ENCODE measurements around the gene ZBED2.

DNA sequence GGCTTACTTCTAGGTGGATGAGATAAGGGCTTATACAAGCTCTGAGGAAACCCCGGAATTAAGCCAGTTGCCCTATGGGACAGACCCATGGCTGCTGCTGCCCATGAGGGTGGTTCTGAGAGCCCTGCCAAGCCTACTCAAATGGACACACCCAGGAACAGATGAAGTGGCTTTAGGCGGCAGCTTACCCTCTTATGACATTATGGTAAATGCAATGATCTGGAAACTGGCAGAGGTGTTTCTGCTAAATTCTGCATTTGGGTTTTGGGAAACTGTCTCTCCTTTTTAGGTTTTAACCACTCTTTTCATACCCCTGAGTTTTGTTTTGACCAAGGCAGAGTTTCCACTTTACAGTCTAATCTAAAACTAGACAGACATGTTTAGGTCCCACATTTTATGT is 9.0 kb upstream of the ZBED2 start:
- TF ChIP-seq, protein P1, sequence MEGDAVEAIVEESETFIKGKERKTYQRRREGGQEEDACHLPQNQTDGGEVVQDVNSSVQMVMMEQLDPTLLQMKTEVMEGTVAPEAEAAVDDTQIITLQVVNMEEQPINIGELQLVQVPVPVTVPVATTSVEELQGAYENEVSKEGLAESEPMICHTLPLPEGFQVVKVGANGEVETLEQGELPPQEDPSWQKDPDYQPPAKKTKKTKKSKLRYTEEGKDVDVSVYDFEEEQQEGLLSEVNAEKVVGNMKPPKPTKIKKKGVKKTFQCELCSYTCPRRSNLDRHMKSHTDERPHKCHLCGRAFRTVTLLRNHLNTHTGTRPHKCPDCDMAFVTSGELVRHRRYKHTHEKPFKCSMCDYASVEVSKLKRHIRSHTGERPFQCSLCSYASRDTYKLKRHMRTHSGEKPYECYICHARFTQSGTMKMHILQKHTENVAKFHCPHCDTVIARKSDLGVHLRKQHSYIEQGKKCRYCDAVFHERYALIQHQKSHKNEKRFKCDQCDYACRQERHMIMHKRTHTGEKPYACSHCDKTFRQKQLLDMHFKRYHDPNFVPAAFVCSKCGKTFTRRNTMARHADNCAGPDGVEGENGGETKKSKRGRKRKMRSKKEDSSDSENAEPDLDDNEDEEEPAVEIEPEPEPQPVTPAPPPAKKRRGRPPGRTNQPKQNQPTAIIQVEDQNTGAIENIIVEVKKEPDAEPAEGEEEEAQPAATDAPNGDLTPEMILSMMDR (IDR thresholded peaks at IDR 0.05): no peak
- TF ChIP-seq POLR2A (IDR thresholded peaks at IDR 0.05): no peak
